SHP77 (cell line): ENCODE data around the gene GDF7.
A peak's percentile ranks its signal among the peaks of the same experiment; 100 is the strongest.

Experiments
- DNase-seq, 2 experiments: peaks; one replicate each; lab custom pipeline; 2025; lab: John Stamatoyannopoulos, UW

The GDF7 gene

GRCh38 chr2:20666304-20667150 is at the start of gene GDF7:
Gene GDF7 (plus strand): TSS chr2:20667144. CDS start chr2:20667240, 96 bp downstream.
- no peak for DNase-seq

- DNase-seq, result peak; percentile 66 to 79
These were observed 49.0 kb upstream of the GDF7 start for GRCh38 chr2:20617892-20618467.

- DNase-seq, result no peak
These were observed 48.5 kb upstream of the GDF7 start for GRCh38 chr2:20618468-20618885.

GRCh38 chr2:20618886-20619521 is 47.9 kb upstream of the GDF7 start:
- DNase-seq, result no peak

- DNase-seq, result no peak
These were observed 47.3 kb upstream of the GDF7 start for GRCh38 chr2:20619624-20620024.

- no peak for DNase-seq
These were observed 46.7 kb upstream of the GDF7 start for GRCh38 chr2:20620271-20620681.

DNA sequence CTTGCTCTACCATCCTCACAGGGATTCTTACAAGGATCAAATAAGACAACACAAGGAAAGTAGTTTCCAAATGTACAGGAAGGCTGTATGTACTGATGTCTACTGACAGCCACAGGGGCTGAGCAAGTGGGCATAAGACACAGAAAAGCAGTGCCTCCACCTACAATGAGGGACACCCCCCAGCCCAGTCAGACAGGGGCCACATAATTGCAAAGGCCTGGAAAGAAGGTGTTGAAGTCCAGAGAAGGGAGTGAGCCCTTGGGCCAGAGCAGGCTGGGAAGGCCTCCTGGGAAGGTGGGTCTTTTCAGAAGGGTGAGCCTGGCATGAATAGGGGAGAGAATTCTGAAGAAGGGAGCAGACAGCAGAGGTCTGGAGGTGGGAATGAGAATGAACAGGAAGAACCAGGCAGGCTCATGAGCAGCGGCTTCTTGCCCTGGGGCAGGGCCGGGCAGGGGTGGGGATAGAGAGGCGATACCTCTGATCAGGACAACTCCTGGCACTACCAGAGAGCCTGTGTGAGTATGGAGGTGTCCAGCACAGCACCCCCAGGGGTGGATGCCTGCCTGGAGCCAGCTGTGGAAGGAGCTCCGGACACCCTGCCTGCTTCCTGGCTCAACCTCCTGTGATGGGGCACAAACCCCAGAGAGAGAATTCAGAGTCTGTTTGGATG is 46.1 kb upstream of the GDF7 start:
- DNase-seq, result no peak

DNA sequence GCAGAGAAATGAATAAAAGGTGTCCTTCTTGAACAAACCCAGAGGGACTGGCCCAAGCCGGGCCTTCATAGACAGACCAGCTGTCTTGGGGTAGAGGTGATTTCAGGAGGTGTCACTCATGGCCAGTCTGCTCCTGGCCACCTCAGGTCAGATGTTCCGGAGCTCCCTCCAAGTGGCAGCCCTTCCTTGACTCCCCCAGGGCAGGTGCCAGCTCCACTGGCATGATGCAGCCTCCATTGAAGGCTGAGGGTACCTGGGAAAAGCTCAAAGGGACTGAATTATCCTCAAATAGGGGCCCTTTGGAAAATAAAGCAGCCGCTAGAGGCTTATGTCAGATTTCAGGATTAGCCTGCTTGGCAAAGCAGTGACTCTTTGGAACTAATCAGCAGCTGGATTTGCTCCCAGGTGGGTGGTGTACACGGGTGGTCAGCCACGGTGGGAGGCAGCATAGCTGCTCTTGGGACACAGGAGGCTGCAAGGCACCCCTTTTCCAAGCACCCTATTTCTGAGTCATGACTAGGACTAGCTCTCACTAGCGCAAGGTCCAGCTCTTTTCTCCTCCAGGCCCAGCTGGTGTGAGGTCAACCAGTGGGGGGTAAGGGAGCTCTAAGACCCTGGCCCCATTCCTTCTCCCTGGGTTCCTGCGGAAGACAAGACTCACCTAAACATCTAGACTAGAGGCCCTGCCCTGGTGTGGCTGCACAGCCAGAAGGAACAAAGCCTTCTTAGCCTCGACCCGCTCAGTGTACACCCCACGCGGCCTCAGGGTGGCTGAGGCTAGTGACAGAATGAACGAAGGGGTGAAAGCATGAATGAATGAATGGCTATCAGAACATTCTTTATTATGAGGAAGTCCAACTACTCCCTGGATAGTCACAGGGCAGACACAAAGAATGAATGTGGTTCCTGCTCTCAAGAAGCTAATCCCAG is 45.3 kb upstream of the GDF7 start:
- DNase-seq, result no peak

DNA sequence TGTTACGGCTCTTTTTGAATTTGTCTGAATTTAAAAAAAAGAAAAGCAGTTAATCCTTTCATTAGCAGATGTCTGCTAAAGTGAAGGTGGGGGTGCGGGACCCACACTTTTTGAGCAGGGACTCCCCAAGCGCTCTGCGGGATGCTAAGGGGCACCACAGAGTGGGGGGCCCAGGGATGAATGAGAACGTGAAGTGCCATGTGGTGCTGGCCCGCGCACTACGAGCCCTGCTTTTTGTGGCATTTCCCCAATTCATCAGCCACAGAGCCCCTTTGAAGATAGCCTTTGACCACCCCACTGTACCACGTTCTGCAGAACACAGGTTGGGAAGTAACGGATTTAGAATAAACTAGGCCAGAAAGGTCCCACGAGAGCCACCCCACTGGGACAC is 44.7 kb upstream of the GDF7 start:
- DNase-seq, result no peak

- DNase-seq, result no peak
These were observed 44.2 kb upstream of the GDF7 start for GRCh38 chr2:20622731-20623130.

GRCh38 chr2:20623241-20623640 is 43.7 kb upstream of the GDF7 start:
- no peak for DNase-seq

DNA sequence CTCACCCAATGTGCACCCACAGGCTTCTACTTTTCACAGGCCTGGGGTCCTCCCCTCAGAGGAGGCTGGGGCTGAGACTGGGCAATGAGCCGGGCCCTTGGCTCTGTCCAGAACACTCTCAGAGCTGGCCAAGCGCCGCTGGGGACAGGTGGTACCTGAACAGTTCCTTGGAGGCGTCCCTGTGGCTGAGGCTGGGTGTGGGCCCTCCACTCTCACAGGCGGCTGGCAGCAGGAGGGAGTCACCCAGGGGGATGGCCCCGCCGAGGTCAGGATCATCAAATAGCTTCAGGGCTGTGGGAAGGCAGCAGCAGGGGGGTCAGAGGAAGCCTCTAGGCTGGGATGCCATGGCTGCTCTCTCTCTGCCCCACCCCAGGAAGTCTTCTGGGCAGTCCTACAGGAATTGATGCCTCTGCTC is 43.2 kb upstream of the GDF7 start:
- DNase-seq, result no peak

- no peak for DNase-seq
These were observed 42.6 kb upstream of the GDF7 start for GRCh38 chr2:20624156-20624883.

DNA sequence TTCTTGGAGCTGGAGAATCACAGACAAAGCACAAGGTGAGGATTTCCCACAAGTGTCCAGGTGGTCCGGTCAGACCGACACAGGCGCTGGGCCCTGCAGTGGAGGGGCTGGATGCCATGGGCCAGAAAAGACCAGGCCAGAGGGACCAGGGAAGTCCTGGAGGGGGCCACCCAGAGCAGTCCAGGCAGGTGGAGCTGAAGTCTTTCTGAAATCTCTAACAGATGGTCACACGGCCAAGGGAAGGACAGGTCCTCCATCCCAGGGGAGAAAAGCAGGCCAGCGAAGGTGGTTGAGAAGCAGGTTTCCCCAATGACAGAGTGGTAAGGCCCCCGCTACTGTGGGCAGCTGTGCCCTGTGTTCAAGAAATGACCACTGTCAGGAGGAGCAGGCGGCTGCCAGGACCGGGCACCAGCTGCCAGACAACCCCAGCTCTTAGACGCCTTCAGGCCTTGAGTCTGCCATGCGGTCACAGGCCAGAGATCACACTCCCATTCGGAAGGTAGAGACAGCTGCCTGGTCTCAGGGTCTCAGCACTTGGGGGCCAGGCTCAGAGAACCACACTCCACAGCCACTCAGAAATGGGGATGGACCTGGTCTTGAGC is 42.0 kb upstream of the GDF7 start:
- no peak for DNase-seq

- peak in 1 of 2 experiments; percentile 48 for DNase-seq
These were observed 41.2 kb upstream of the GDF7 start for GRCh38 chr2:20625491-20626391.

- no peak for DNase-seq
These were observed 40.6 kb upstream of the GDF7 start for GRCh38 chr2:20626392-20626697.

GRCh38 chr2:20626698-20627513 is 40.0 kb upstream of the GDF7 start:
- no peak for DNase-seq

- no peak for DNase-seq
These were observed 39.1 kb upstream of the GDF7 start for GRCh38 chr2:20627712-20628380.
